ENCODE data around the gene PNRC1. TPM values are rescaled to one million over a fixed set of nuclear protein-coding genes. Genes with fewer than 3 reads are reported as not detected.
"Not testable (repeated sequence)": the region's sequence is repeated elsewhere in the genome, so short reads cannot be mapped to it uniquely, and the experiment has no call there.

Gene PNRC1
- total RNA-seq (2022) (42.1 and 45.1 TPM in 2 replicates), Bru-seq, nascent RNA (percentile 93 among the genes with signal in this experiment), BruChase-seq, experiment 1, labeled RNA remaining after a 2-hour chase (percentile 96 among the genes with signal in this experiment), BruChase-seq, experiment 2, labeled RNA remaining after a 6-hour chase (percentile 90 among the genes with signal in this experiment)
- long read RNA-seq, transcript PNRC1-201 (2 exons, 2,065 nt): major isoform, 36 of 47 reads
- long read RNA-seq, partial matches to known transcripts: 0 of 47 reads
- long read RNA-seq, other reads (novel, unspliced or antisense): 7 of 47 reads

- Mint-ChIP-seq H3K4me1 (ENCODE audit: low read depth, unreplicated experiment) (peaks cover 4% of the 10 kb centered on the region), H3K27me3 (ENCODE audit: insufficient read depth, unreplicated experiment) (no peaks in the 10 kb centered on the region), H3K36me3 (ENCODE audit: insufficient read depth, unreplicated experiment) (peaks cover 55% of the 10 kb centered on the region), H3K27ac (ENCODE audit: unreplicated experiment) (peak within 1 kb of the TSS; percentile 91), H3K4me3 (ENCODE audit: unreplicated experiment) (peak within 1 kb of the TSS; percentile 93), H3K9me3 (ENCODE audit: unreplicated experiment) (no peaks in the 10 kb centered on the region)
- DNase-seq: peak; percentile 98 to 99
- TF ChIP-seq CTCF (IDR thresholded peaks at IDR 0.05; ENCODE audit: insufficient read depth in 1 of 2, low read depth in 1 of 2, low read length in 1 of 2, severe bottlenecking in 1 of 2, unreplicated experiment in 1 of 2): no peak
- Histone ChIP-seq H3K9me3 (no peaks in the 10 kb centered on the region), H3K4me3 (ENCODE audit: low read depth, low read length) (peak within 1 kb of the TSS; percentile 100), H3K27me3 (replicated peaks; ENCODE audit: control insufficient read depth, insufficient read depth, low read length) (no peaks in the 10 kb centered on the region), H3K4me1 (0 out of 2 replicates have a peak, but pooled peaks cover 4% of the 10 kb centered on the region), H3K36me3 (ENCODE audit: control insufficient read depth, insufficient read depth, low read length) (peaks cover 2% of the 10 kb centered on the region; the same call in 1 of the 2 replicates)
- intact Hi-C loops (cut with micrococcal nuclease; ENCODE audit: unreplicated experiment): loop anchor here (1.0 to 2.0 kb wide), 4 partner anchors 9 to 98 kb away; no protein-coding TSS in a partner anchor
- BruUV-seq (replicated peaks): TSS peak; percentile 22
- POLR2A ChIA-PET: interaction anchor here (0.6 to 1.4 kb wide), 18 partner anchors 9 to 1010 kb away, joined by 3 to 15 read pairs (median 3); partner anchors contain the start of gene RNGTT
- CTCF ChIA-PET: interaction anchor here (0.7 to 3.2 kb wide), 6 partner anchors 10 to 291 kb away, joined by 3 to 29 read pairs (median 4); no protein-coding TSS in a partner anchor
These were observed at the start of gene PNRC1 for GRCh38 chr6:89080281-89081128. PNRC1 (plus strand) TSS chr6:89080751; CDS start chr6:89080895, 144 bp downstream.

- H3K36me3 Mint-ChIP-seq (ENCODE audit: insufficient read depth, unreplicated experiment): peaks cover 8% of the 10 kb centered on the region
- no TSS peak for BruUV-seq (replicated peaks)
- no peak for TF ChIP-seq CTCF (IDR thresholded peaks at IDR 0.05; ENCODE audit: insufficient read depth in 1 of 2, low read depth in 1 of 2, low read length in 1 of 2, severe bottlenecking in 1 of 2, unreplicated experiment in 1 of 2)
- H3K27ac Mint-ChIP-seq (ENCODE audit: unreplicated experiment): no peak overlapping the region
- DNase-seq: no peak
- Histone ChIP-seq H3K4me1 (peaks cover 25% of the 10 kb centered on the region), H3K36me3 (ENCODE audit: control insufficient read depth, insufficient read depth, low read length) (no peaks in the 10 kb centered on the region), H3K4me3 (ENCODE audit: low read depth, low read length) (no peak overlapping the region), H3K9me3 (peaks cover 6% of the 10 kb centered on the region; the same call in 1 of the 2 replicates), H3K27me3 (replicated peaks; ENCODE audit: control insufficient read depth, insufficient read depth, low read length) (no peaks in the 10 kb centered on the region)
- H3K4me1 Mint-ChIP-seq (ENCODE audit: low read depth, unreplicated experiment): peaks cover 18% of the 10 kb centered on the region
- ChIA-PET POLR2A (no interaction called here), CTCF (no interaction called here)
- H3K4me3 Mint-ChIP-seq (ENCODE audit: unreplicated experiment): no peak overlapping the region
- peaks cover under 1% of the 10 kb centered on the region for H3K9me3 Mint-ChIP-seq (ENCODE audit: unreplicated experiment)
- intact Hi-C loops (cut with micrococcal nuclease; ENCODE audit: unreplicated experiment): no loop called here
- no peaks in the 10 kb centered on the region for H3K27me3 Mint-ChIP-seq (ENCODE audit: insufficient read depth, unreplicated experiment)
These were observed 48.0 kb upstream of the PNRC1 start for GRCh38 chr6:89032599-89032998.

- no peaks in the 10 kb centered on the region for H3K27me3 ChIP-seq (replicated peaks; ENCODE audit: control insufficient read depth, insufficient read depth, low read length)
- no peak for DNase-seq
- no peak overlapping the region for H3K4me3 Mint-ChIP-seq (ENCODE audit: unreplicated experiment)
- ChIA-PET POLR2A (no interaction called here), CTCF (no interaction called here)
- no peaks in the 10 kb centered on the region for H3K27me3 Mint-ChIP-seq (ENCODE audit: insufficient read depth, unreplicated experiment)
- H3K4me1 ChIP-seq: peaks cover 25% of the 10 kb centered on the region
- no peak for TF ChIP-seq CTCF (IDR thresholded peaks at IDR 0.05; ENCODE audit: insufficient read depth in 1 of 2, low read depth in 1 of 2, low read length in 1 of 2, severe bottlenecking in 1 of 2, unreplicated experiment in 1 of 2)
- H3K36me3 ChIP-seq (ENCODE audit: control insufficient read depth, insufficient read depth, low read length): no peaks in the 10 kb centered on the region
- no TSS peak for BruUV-seq (replicated peaks)
- peaks cover 15% of the 10 kb centered on the region for H3K9me3 ChIP-seq
- no peak overlapping the region for H3K4me3 ChIP-seq (ENCODE audit: low read depth, low read length)
- H3K36me3 Mint-ChIP-seq (ENCODE audit: insufficient read depth, unreplicated experiment): peaks cover 13% of the 10 kb centered on the region
- peaks cover 9% of the 10 kb centered on the region for H3K9me3 Mint-ChIP-seq (ENCODE audit: unreplicated experiment)
- no peak overlapping the region for H3K27ac Mint-ChIP-seq (ENCODE audit: unreplicated experiment)
- H3K4me1 Mint-ChIP-seq (ENCODE audit: low read depth, unreplicated experiment): peaks cover 18% of the 10 kb centered on the region
- intact Hi-C loops (cut with micrococcal nuclease; ENCODE audit: unreplicated experiment): no loop called here
These were observed 47.1 kb upstream of the PNRC1 start for GRCh38 chr6:89033461-89033860.

GRCh38 chr6:89034116-89034515, 46.4 kb upstream of the PNRC1 start:
- H3K27me3 ChIP-seq (replicated peaks; ENCODE audit: control insufficient read depth, insufficient read depth, low read length); BruUV-seq (replicated peaks); H3K36me3 ChIP-seq (ENCODE audit: control insufficient read depth, insufficient read depth, low read length); H3K27me3 Mint-ChIP-seq (ENCODE audit: insufficient read depth, unreplicated experiment); DNase-seq; POLR2A ChIA-PET; CTCF ChIA-PET; H3K4me3 ChIP-seq (ENCODE audit: low read depth, low read length): not testable (repeated sequence)
- intact Hi-C loops (cut with micrococcal nuclease; ENCODE audit: unreplicated experiment): loop anchor here (2.0 kb wide), 1 partner anchor 51 kb away; no protein-coding TSS in a partner anchor
- Mint-ChIP-seq H3K27ac (ENCODE audit: unreplicated experiment) (peak overlapping the region; percentile 87), H3K4me1 (ENCODE audit: low read depth, unreplicated experiment) (peaks cover 18% of the 10 kb centered on the region), H3K9me3 (ENCODE audit: unreplicated experiment) (peaks cover 15% of the 10 kb centered on the region), H3K4me3 (ENCODE audit: unreplicated experiment) (peak overlapping the region; percentile 65), H3K36me3 (ENCODE audit: insufficient read depth, unreplicated experiment) (peaks cover 13% of the 10 kb centered on the region)
- Histone ChIP-seq H3K4me1 (peaks cover 25% of the 10 kb centered on the region), H3K9me3 (peaks cover 17% of the 10 kb centered on the region)
